PC-9 (cell line): Measurements from ENCODE around the gene ADAMTS7. TPM values are rescaled to one million over a fixed set of nuclear protein-coding genes. Genes with fewer than 3 reads are reported as not detected.

Experiments
- BruUV-seq: library from RNA; stranded (reverse); fragments of 400-500 nt; replicated peaks from 2 replicates; lab custom pipeline; 2021; lab: Mats Ljungman, UMichigan
- CTCF ChIA-PET: fragments of 300-600 bp; sonication (Branson Sonifier 250); formaldehyde crosslinking; loops from one replicate; lab custom pipeline; 2022; ENCODE audit warnings: antibody characterized with exemption; lab: Charles Lee
- POLR2A ChIA-PET: fragments of 300-600 bp; sonication (Branson Sonifier 250); formaldehyde crosslinking; loops from one replicate; lab custom pipeline; 2022; ENCODE audit warnings: antibody characterized with exemption; ENCODE audit not compliant: unreplicated experiment; lab: Charles Lee
- DNase-seq, 2 experiments: peaks; one replicate each; pipeline versions ENCODE4 v3.0.0 to v3.0.0-alpha.2; 2015 to 2022; ENCODE audit warnings: mixed read lengths in 1 of 2
- H2AFZ ChIP-seq: fragments of 200-600 bp; sonication (generic); 2 replicates; pipeline ENCODE4 v1.8.1; 2017; ENCODE audit warnings: antibody characterized with exemption
- H3F3A ChIP-seq: fragments of 200-600 bp; sonication (generic); 2 replicates; pipeline ENCODE4 v1.8.1; 2017; ENCODE audit warnings: antibody characterized with exemption, mild to moderate bottlenecking, low read depth; ENCODE audit not compliant: insufficient read depth
- H3K27ac ChIP-seq: fragments of 200-600 bp; sonication (generic); 2 replicates; pipeline ENCODE4 v1.6.1; 2016; ENCODE audit warnings: mixed run types
- H3K27me3 ChIP-seq: fragments of 200-600 bp; sonication (generic); 2 replicates; pipeline ENCODE4 v1.6.1; 2016; ENCODE audit warnings: low read depth, mixed run types; ENCODE audit not compliant: insufficient read depth
- H3K36me3 ChIP-seq: fragments of 200-600 bp; sonication (generic); 2 replicates; pipeline ENCODE4 v1.6.1; 2016; ENCODE audit warnings: low read depth, mixed run types
- H3K4me1 ChIP-seq: fragments of 200-600 bp; sonication (generic); replicated peaks from 2 replicates; pipeline ENCODE4 v1.6.1; 2016; ENCODE audit warnings: mixed run types; ENCODE audit not compliant: insufficient read depth
- H3K4me2 ChIP-seq: fragments of 200-600 bp; sonication (generic); 2 replicates; pipeline ENCODE4 v1.6.1; 2017; ENCODE audit warnings: mixed run types
- H3K4me3 ChIP-seq: fragments of 200-600 bp; sonication (generic); 2 replicates; pipeline ENCODE4 v1.6.1; 2016; ENCODE audit warnings: mixed run types
- H3K79me2 ChIP-seq: fragments of 200-600 bp; sonication (generic); 2 replicates; pipeline ENCODE4 v1.6.1; 2017; ENCODE audit warnings: low read depth, mixed run types
- H3K9me2 ChIP-seq: fragments of 200-600 bp; sonication (generic); 2 replicates; pipeline ENCODE4 v1.8.1; 2017; ENCODE audit warnings: mild to moderate bottlenecking; ENCODE audit not compliant: insufficient read depth
- H3K9me3 ChIP-seq: fragments of 200-600 bp; sonication (generic); 2 replicates; pipeline ENCODE4 v1.8.1; 2016; ENCODE audit warnings: low read depth; ENCODE audit not compliant: insufficient read depth
- H4K20me1 ChIP-seq: fragments of 200-600 bp; sonication (generic); 2 replicates; pipeline ENCODE4 v1.8.1; 2017; ENCODE audit not compliant: insufficient read depth
- CTCF ChIP-seq: fragments of 200-600 bp; sonication (generic); conservative IDR thresholded peaks from 2 replicates; pipeline ENCODE4 v1.6.1; 2017; ENCODE audit warnings: mixed run types, antibody characterized with exemption, mild to moderate bottlenecking, moderate library complexity
- EZH2 ChIP-seq: fragments of 200-600 bp; sonication (generic); IDR thresholded peaks from 2 replicates; pipeline ENCODE4 v1.8.0; 2017; ENCODE audit warnings: antibody characterized with exemption, low read depth
- intact Hi-C: fragments of 100-400 bp; cut with micrococcal nuclease; formaldehyde crosslinking; loops from one replicate; pipeline ENCODE4 v1.10.0; 2022; ENCODE audit not compliant: unreplicated experiment
- total RNA-seq: library from RNA; stranded (reverse); gene quantifications from 2 replicates; pipeline ENCODE4 v1.2.3, GENCODE V29; 2021

Gene ADAMTS7
- total RNA-seq, 1 experiment from 2014 or later: 1.3 TPM

GRCh38 chr15:78712797-78713515 is 98.3 kb downstream of the ADAMTS7 start:
- TF ChIP-seq CTCF: no peak
- no peak for TF ChIP-seq EZH2
- H3F3A ChIP-seq: 0 out of 2 replicates have a peak, but pooled peaks cover 3% of the 10 kb centered on the region
- H4K20me1 ChIP-seq: no peaks in the 10 kb centered on the region
- intact Hi-C loops: no loop called here
- H3K9me2 ChIP-seq: no peaks in the 10 kb centered on the region
- H3K4me1 ChIP-seq: no peaks in the 10 kb centered on the region
- no peak for DNase-seq
- H3K79me2 ChIP-seq: no peaks in the 10 kb centered on the region
- no TSS peak for BruUV-seq
- H3K27ac ChIP-seq: no peak overlapping the region
- CTCF ChIA-PET: no interaction called here
- H3K4me2 ChIP-seq: no peak overlapping the region
- no peaks in the 10 kb centered on the region for H3K9me3 ChIP-seq
- POLR2A ChIA-PET: no interaction called here
- H2AFZ ChIP-seq: no peak overlapping the region
- peaks cover 6% of the 10 kb centered on the region; the same call in 1 of the 2 replicates for H3K27me3 ChIP-seq
- H3K4me3 ChIP-seq: no peak overlapping the region
- H3K36me3 ChIP-seq: no peaks in the 10 kb centered on the region

GRCh38 chr15:78711638-78712037 is 99.6 kb downstream of the ADAMTS7 start:
- CTCF ChIA-PET: no interaction called here
- H3K36me3 ChIP-seq: no peaks in the 10 kb centered on the region
- H3K4me1 ChIP-seq: no peaks in the 10 kb centered on the region
- no peaks in the 10 kb centered on the region for H3K79me2 ChIP-seq
- POLR2A ChIA-PET: no interaction called here
- no peak for TF ChIP-seq EZH2
- TF ChIP-seq CTCF: no peak
- no peak overlapping the region for H2AFZ ChIP-seq
- H3F3A ChIP-seq: 0 out of 2 replicates have a peak, but pooled peaks cover 3% of the 10 kb centered on the region
- DNase-seq: no peak
- no TSS peak for BruUV-seq
- H3K4me2 ChIP-seq: no peak overlapping the region
- no peaks in the 10 kb centered on the region for H3K9me3 ChIP-seq
- peaks cover 10% of the 10 kb centered on the region for H3K27me3 ChIP-seq
- H3K27ac ChIP-seq: no peak overlapping the region
- no peak overlapping the region for H3K4me3 ChIP-seq
- H4K20me1 ChIP-seq: no peaks in the 10 kb centered on the region
- H3K9me2 ChIP-seq: no peaks in the 10 kb centered on the region
- intact Hi-C loops: no loop called here

- Histone ChIP-seq H3K36me3 (no peaks in the 10 kb centered on the region), H3K4me2 (peak overlapping the region; percentile 66), H3K4me3 (no peak overlapping the region; the same call in 1 of the 2 replicates), H3K9me2 (no peaks in the 10 kb centered on the region), H3K27ac (no peak overlapping the region), H3F3A (no peaks in the 10 kb centered on the region), H4K20me1 (no peaks in the 10 kb centered on the region), H2AFZ (no peak overlapping the region), H3K4me1 (no peaks in the 10 kb centered on the region), H3K9me3 (no peaks in the 10 kb centered on the region; the same call in 1 of the 2 replicates), H3K27me3 (peaks cover 18% of the 10 kb centered on the region), H3K79me2 (no peaks in the 10 kb centered on the region)
- peak in 1 of 2 experiments; percentile 67 for DNase-seq
- POLR2A ChIA-PET: no interaction called here
- CTCF ChIA-PET: interaction anchor here (1.3 kb wide), 1 partner anchor 94 kb away, joined by 3 read pairs; no protein-coding TSS in a partner anchor
- intact Hi-C loops: loop anchor here (1.0 to 10.0 kb wide), 3 partner anchors 71 to 395 kb away; no protein-coding TSS in a partner anchor
- TF ChIP-seq EZH2 (no peak), CTCF (peak; percentile 89)
- BruUV-seq: no TSS peak
Measured at GRCh38 chr15:78709263-78709882, 101.9 kb downstream of the ADAMTS7 start.

Other genes starting within 250 kb of the ADAMTS7 start
- gene CHRNA5, start 245.9 kb downstream of the ADAMTS7 start, total RNA-seq: 9.5 and 10.7 TPM in 2 replicates
- gene CHRNA3, start 190.5 kb downstream of the ADAMTS7 start, total RNA-seq: not detected in 2 replicates
- 0.13 TPM in 1 of 2 replicates, not detected in the other for gene CHRNB4, start 170.3 kb downstream of the ADAMTS7 start, total RNA-seq
- 240 and 282 TPM in 2 replicates for gene MORF4L1, start 61.4 kb upstream of the ADAMTS7 start, total RNA-seq
- 101 and 128 TPM in 2 replicates for gene CTSH, start 133.6 kb upstream of the ADAMTS7 start, total RNA-seq